ENCODE measurements around the gene SAFB.

- TF ChIP-seq CTCF (IDR thresholded peaks at IDR 0.05) (no peak), POLR2A (IDR thresholded peaks at IDR 0.05) (no peak)
These were observed 6.1 kb downstream of the SAFB start for GRCh38 chr19:5628919-5629481.
